ENCODE data around the gene ATAD2B.

DNA sequence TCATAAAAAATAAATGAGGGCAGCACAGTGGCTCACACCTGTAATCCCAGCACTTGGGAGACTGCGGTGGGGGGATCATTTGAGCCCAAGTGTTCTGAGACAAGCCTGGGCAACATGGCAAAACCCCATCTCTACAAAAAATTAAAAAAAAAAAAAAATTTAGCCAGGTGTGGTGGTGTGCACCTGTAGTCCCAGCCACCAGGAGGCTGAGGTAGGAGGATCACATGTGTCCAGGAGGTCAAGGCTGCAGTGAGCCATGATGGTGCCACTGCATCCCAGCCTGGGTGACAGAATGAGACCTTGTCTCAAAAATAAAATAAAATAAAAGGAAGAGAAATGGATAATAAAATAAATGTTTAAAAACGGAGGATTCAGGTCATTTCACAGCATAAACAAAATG is 113.5 kb downstream of the ATAD2B start:
- TF ChIP-seq YY1 (IDR thresholded peaks at IDR 0.05) (no peak), JUND (IDR thresholded peaks at IDR 0.05) (no peak)
- TF ChIP-seq, protein P1, sequence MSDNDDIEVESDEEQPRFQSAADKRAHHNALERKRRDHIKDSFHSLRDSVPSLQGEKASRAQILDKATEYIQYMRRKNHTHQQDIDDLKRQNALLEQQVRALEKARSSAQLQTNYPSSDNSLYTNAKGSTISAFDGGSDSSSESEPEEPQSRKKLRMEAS (IDR thresholded peaks at IDR 0.05): no peak
- TF ChIP-seq, protein P2, sequence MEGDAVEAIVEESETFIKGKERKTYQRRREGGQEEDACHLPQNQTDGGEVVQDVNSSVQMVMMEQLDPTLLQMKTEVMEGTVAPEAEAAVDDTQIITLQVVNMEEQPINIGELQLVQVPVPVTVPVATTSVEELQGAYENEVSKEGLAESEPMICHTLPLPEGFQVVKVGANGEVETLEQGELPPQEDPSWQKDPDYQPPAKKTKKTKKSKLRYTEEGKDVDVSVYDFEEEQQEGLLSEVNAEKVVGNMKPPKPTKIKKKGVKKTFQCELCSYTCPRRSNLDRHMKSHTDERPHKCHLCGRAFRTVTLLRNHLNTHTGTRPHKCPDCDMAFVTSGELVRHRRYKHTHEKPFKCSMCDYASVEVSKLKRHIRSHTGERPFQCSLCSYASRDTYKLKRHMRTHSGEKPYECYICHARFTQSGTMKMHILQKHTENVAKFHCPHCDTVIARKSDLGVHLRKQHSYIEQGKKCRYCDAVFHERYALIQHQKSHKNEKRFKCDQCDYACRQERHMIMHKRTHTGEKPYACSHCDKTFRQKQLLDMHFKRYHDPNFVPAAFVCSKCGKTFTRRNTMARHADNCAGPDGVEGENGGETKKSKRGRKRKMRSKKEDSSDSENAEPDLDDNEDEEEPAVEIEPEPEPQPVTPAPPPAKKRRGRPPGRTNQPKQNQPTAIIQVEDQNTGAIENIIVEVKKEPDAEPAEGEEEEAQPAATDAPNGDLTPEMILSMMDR (IDR thresholded peaks at IDR 0.05; ENCODE audit: low read depth, low read length, missing input control): no peak
